ENCODE data around the gene PRDM5. TPM values are rescaled to one million over a fixed set of nuclear protein-coding genes. Genes with fewer than 3 reads are reported as not detected.

The PRDM5 gene
- total and polyA plus RNA-seq, 9 donors = 8.8 to 25.3 (median 10.2) TPM

DNA sequence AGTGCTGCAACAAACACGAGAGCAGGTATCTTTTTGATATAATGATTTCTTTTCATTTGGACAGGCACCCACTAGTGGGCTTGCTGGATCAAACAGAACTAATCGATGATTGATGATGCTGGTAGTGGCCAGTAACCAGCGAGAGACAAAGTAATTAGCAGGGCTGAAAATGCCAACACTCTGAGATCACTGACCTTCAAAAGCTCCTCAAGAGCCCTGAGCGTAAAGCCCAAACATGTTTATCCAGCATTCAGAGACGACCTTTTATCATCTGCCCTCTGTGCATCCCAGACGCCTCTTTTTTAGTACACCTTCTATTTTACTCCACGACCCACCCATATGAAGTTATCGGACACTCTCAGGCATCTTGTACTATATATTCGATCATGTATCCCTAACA is 186.2 kb downstream of the PRDM5 start:
- Histone ChIP-seq H3K27ac (ENCODE audit: low read length) (no peak overlapping the region), H3K4me3 (ENCODE audit: low read length) (no peak overlapping the region), H3K27me3 (ENCODE audit: control insufficient read depth, insufficient read depth, low read length) (no peaks in the 10 kb centered on the region), H3K4me1 (ENCODE audit: control insufficient read depth, insufficient read depth, low read length) (peaks cover 2% of the 10 kb centered on the region), H3K36me3 (ENCODE audit: control insufficient read depth, insufficient read depth, low read length) (peaks cover 3% of the 10 kb centered on the region), H3K9me3 (replicated peaks; ENCODE audit: control insufficient read depth, low read depth, low read length) (no peaks in the 10 kb centered on the region)
- 73% methylated on average over 3 of the region's 9 CpGs for WGBS (ENCODE audit: insufficient coverage)
- DNase-seq = no peak

DNA sequence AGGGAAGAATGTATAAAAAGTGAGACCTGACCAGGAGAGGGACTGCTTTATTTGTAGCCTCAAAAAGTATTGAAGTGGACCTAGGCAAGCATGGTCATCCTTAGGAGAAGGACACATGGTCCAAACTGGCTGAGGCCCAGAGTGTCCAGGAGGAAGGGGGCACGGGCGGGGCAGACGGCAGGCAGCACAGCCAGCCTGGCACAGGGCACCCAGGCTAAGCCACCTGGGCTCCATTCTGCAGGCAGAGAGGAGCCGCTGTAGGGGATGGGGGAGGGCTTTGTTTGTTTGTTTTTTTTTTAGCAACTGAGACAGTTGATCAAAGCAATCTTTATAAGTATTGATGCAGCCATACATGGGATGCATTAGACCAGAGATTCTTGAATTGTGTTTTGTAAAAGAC is 188.6 kb downstream of the PRDM5 start:
- H3K27me3 ChIP-seq (ENCODE audit: control insufficient read depth, insufficient read depth, low read length) = no peaks in the 10 kb centered on the region
- no peak overlapping the region for H3K27ac ChIP-seq (ENCODE audit: low read length)
- no peak for DNase-seq
- peaks cover 2% of the 10 kb centered on the region for H3K4me1 ChIP-seq (ENCODE audit: control insufficient read depth, insufficient read depth, low read length)
- WGBS (ENCODE audit: insufficient coverage) = 89% methylated on average over 4 of the region's 4 CpGs
- H3K36me3 ChIP-seq (ENCODE audit: control insufficient read depth, insufficient read depth, low read length) = no peaks in the 10 kb centered on the region
- H3K4me3 ChIP-seq (ENCODE audit: low read length) = no peak overlapping the region
- H3K9me3 ChIP-seq (replicated peaks; ENCODE audit: control insufficient read depth, low read depth, low read length) = no peaks in the 10 kb centered on the region

DNA sequence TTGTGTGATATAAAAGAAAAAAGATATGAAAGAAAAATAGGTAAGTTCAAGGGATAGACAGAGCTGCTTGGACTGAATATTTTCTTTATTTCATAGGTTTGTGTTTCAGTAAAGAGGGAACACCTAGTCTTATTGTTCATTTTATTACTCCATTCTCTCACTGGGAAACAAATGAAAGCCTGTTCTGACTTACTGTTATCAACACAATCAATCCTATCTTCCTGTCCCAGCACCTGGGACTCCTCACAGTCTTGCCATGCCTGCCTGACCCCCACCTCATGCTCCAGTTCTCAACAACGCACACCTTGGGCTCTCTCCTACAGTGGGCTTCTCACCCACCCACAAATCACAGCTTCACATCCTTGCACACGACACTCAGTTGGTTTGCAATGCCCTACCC is 189.5 kb downstream of the PRDM5 start:
- Histone ChIP-seq H3K4me1 (ENCODE audit: control insufficient read depth, insufficient read depth, low read length) (peaks cover 2% of the 10 kb centered on the region), H3K27ac (ENCODE audit: low read length) (no peak overlapping the region), H3K27me3 (ENCODE audit: control insufficient read depth, insufficient read depth, low read length) (no peaks in the 10 kb centered on the region), H3K4me3 (ENCODE audit: low read length) (no peak overlapping the region), H3K36me3 (ENCODE audit: control insufficient read depth, insufficient read depth, low read length) (no peaks in the 10 kb centered on the region), H3K9me3 (replicated peaks; ENCODE audit: control insufficient read depth, low read depth, low read length) (no peaks in the 10 kb centered on the region)
- DNase-seq = no peak
- WGBS (ENCODE audit: insufficient coverage) = 72% methylated on average over 2 of the region's 2 CpGs

DNA sequence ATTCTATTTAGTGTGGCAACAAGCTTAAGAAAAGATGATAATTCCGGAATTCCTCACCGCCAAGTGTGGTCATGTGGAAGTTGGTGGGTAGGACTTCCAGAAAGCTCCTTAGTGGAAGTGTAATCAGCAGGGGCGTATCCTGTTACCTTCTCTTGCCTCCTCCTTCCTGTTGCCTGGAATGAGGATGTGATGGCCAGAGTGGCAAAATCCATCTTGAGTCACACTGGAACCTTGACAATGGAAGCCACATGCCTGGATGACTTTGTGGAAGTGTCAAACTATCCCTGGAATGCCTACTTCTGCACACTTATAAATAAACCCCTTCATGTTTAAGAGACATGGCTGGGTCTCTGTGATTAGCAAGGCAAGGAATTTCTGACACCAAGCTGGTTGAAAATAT is 191.0 kb downstream of the PRDM5 start:
- WGBS (ENCODE audit: insufficient coverage) = 93% methylated on average over 2 of the region's 3 CpGs
- H3K27me3 ChIP-seq (ENCODE audit: control insufficient read depth, insufficient read depth, low read length) = no peaks in the 10 kb centered on the region
- no peak overlapping the region for H3K4me3 ChIP-seq (ENCODE audit: low read length)
- no peaks in the 10 kb centered on the region for H3K36me3 ChIP-seq (ENCODE audit: control insufficient read depth, insufficient read depth, low read length)
- no peak for DNase-seq
- no peak overlapping the region for H3K27ac ChIP-seq (ENCODE audit: low read length)
- H3K9me3 ChIP-seq (replicated peaks; ENCODE audit: control insufficient read depth, low read depth, low read length) = no peaks in the 10 kb centered on the region
- peaks cover 2% of the 10 kb centered on the region for H3K4me1 ChIP-seq (ENCODE audit: control insufficient read depth, insufficient read depth, low read length)

DNA sequence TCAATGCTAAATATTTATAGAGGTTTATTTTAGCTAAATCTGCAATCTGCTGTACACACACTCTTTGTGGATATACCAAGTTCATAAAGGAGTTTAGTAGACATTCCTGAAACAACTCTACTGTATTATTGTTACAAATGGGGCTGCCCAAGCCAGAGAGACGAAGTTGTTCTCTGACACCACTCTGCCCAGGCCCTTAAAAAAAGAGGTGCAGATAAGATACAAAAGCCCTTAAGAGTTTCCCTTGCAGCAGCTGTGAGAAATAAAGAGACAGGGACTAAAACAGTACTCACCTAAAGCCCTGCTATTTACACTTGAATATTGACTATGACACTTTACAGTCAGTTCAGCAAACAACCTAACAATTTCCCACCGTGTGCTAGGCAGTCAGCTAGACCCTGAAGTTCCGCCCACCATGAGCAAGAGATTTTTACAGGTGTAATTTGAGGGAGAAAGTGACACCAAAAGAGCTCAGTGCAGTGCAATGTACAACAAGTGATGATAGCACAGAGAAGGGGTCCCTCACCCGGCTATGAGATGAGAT is 191.7 kb downstream of the PRDM5 start:
- no peaks in the 10 kb centered on the region for H3K27me3 ChIP-seq (ENCODE audit: control insufficient read depth, insufficient read depth, low read length)
- no peak for DNase-seq
- peaks cover 2% of the 10 kb centered on the region for H3K4me1 ChIP-seq (ENCODE audit: control insufficient read depth, insufficient read depth, low read length)
- no CpG with 5 or more reads among the region's 4 CpGs for WGBS (ENCODE audit: insufficient coverage)
- H3K9me3 ChIP-seq (replicated peaks; ENCODE audit: control insufficient read depth, low read depth, low read length) = no peaks in the 10 kb centered on the region
- no peak overlapping the region for H3K4me3 ChIP-seq (ENCODE audit: low read length)
- no peaks in the 10 kb centered on the region for H3K36me3 ChIP-seq (ENCODE audit: control insufficient read depth, insufficient read depth, low read length)
- H3K27ac ChIP-seq (ENCODE audit: low read length) = no peak overlapping the region

DNA sequence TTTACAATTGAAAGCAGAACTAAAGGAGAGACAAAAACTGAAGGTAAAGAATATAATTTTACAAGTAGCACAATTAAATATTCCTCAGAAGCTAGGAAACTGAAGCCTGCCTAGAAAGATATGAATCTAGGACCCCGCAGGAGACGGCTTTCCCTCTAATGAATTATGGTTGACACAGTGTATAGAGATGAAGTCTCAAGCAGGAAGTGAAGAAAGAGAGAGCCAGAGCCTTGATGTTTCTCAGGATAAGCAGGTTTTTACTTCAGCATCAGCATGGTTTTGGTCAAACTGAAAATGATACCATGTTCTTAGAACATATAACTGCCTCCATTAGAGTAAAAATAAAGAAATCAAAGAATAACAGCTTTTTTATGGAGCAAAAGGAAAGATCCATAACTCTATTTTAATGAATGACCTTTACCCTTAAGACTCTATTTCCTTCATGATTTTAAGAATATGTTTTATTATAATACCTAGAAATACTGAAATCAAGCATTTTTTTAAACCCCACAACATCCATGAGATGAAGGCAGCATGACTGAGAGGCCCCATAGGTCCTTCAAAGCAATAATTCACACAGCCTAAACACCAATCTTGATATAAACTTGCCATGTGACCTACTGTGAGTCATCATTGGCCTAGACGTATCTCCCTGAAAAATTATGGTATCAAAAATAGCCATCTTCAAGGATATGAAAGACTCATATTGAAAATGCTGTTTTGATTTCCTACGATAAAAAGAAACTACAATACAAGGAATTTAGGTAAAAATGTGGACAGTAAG is 193.4 kb downstream of the PRDM5 start:
- Histone ChIP-seq H3K36me3 (ENCODE audit: control insufficient read depth, insufficient read depth, low read length) (no peaks in the 10 kb centered on the region), H3K4me1 (ENCODE audit: control insufficient read depth, insufficient read depth, low read length) (no peaks in the 10 kb centered on the region), H3K4me3 (ENCODE audit: low read length) (no peak overlapping the region), H3K9me3 (replicated peaks; ENCODE audit: control insufficient read depth, low read depth, low read length) (no peaks in the 10 kb centered on the region), H3K27ac (ENCODE audit: low read length) (no peak overlapping the region), H3K27me3 (ENCODE audit: control insufficient read depth, insufficient read depth, low read length) (no peaks in the 10 kb centered on the region)
- WGBS (ENCODE audit: insufficient coverage) = 80% methylated on average over 2 of the region's 4 CpGs
- DNase-seq = no peak

DNA sequence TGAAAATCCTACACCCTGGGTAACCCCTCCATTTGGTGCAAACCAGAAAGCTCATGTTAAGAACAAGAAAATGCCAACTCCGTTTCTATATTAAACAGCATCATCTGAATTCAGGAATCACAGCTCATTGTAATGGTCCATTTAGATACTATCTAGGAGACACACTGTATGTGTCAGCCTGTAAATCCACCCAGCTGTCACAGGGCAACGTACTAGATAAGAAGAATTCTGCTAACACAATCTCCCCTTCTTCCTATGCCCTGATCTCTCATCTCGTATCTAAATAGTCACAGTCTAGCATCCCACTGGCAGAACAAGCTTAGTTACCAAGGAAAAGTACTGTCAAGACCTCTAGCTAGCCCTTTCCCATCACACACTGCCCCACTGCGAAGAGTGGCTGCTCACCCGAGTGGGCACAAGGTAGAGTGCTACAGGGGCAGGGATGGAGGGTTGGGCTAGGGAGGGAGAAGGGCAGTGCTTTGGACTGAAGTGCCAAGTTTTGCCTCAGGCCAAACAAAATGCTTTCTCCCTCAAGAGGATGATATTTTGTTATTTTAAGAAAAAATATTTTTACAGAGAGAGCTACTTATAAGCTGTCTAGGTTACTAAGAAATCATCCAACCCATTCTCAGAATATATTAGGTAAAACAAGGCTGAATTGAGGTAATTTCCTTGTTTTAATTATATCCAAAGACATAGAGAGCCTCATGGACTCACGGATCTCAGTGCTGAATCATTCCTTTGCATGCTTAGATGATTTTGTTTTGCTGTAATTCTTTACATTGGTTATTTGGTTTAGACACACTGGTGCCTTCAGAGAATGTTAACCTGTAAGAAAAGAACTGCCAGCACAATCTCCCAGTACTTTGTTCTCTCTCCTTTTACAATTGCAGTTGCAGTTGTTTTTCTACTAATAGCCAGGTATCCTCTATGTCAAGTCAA is 196.6 kb downstream of the PRDM5 start:
- Histone ChIP-seq H3K4me3 (ENCODE audit: low read length) (no peak overlapping the region), H3K9me3 (replicated peaks; ENCODE audit: control insufficient read depth, low read depth, low read length) (no peaks in the 10 kb centered on the region), H3K4me1 (ENCODE audit: control insufficient read depth, insufficient read depth, low read length) (no peaks in the 10 kb centered on the region), H3K27ac (ENCODE audit: low read length) (no peak overlapping the region), H3K27me3 (ENCODE audit: control insufficient read depth, insufficient read depth, low read length) (no peaks in the 10 kb centered on the region), H3K36me3 (ENCODE audit: control insufficient read depth, insufficient read depth, low read length) (no peaks in the 10 kb centered on the region)
- WGBS (ENCODE audit: insufficient coverage) = 86% methylated on average over 1 of the region's 6 CpGs
- DNase-seq = no peak

DNA sequence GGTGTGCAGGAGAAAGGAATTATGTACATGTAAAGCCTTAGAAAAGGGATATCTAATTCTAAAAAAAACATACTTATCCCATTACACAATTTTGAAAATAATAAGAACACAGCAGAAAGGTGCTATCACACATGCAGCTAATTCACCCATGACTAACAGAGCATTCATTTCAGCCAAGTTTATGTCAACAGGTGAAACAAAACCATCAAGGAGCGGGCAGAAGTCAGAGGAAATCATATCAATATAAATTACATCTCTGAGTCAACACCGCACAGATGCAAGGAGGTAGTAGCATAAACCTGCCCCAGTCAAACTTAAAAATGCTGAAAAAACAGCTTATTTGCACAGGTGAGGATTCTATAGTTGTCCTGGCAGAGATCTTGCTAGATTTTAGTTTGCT is 197.9 kb downstream of the PRDM5 start:
- no peaks in the 10 kb centered on the region for H3K9me3 ChIP-seq (replicated peaks; ENCODE audit: control insufficient read depth, low read depth, low read length)
- H3K27ac ChIP-seq (ENCODE audit: low read length) = no peak overlapping the region
- no peaks in the 10 kb centered on the region for H3K4me1 ChIP-seq (ENCODE audit: control insufficient read depth, insufficient read depth, low read length)
- WGBS (ENCODE audit: insufficient coverage) = no CpG with 5 or more reads among the region's 2 CpGs
- H3K4me3 ChIP-seq (ENCODE audit: low read length) = no peak overlapping the region
- no peaks in the 10 kb centered on the region for H3K36me3 ChIP-seq (ENCODE audit: control insufficient read depth, insufficient read depth, low read length)
- no peak for DNase-seq
- no peaks in the 10 kb centered on the region for H3K27me3 ChIP-seq (ENCODE audit: control insufficient read depth, insufficient read depth, low read length)

DNA sequence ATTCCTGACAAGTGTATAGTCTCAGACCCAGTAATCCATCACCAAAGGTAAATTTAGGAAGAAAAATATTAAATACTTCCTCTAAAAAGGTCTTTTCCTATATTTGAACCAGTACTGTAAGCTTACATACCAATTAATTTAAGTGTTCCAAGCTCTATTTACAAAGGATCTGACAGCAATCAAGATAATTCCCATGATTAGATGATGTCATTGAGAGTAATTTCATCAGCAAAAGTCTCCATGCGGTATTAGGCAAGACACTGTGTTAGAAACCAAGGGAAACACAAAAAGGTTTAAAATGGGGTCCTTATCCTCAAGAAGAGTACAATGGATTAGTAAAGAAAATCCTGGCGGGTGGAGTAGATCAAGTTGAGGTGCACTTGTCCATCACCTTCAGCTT is 198.5 kb downstream of the PRDM5 start:
- no peaks in the 10 kb centered on the region for H3K36me3 ChIP-seq (ENCODE audit: control insufficient read depth, insufficient read depth, low read length)
- H3K27me3 ChIP-seq (ENCODE audit: control insufficient read depth, insufficient read depth, low read length) = no peaks in the 10 kb centered on the region
- H3K4me1 ChIP-seq (ENCODE audit: control insufficient read depth, insufficient read depth, low read length) = no peaks in the 10 kb centered on the region
- H3K27ac ChIP-seq (ENCODE audit: low read length) = no peak overlapping the region
- H3K9me3 ChIP-seq (replicated peaks; ENCODE audit: control insufficient read depth, low read depth, low read length) = no peaks in the 10 kb centered on the region
- no peak overlapping the region for H3K4me3 ChIP-seq (ENCODE audit: low read length)
- no CpG with 5 or more reads among the region's 2 CpGs for WGBS (ENCODE audit: insufficient coverage)
- no peak for DNase-seq

DNA sequence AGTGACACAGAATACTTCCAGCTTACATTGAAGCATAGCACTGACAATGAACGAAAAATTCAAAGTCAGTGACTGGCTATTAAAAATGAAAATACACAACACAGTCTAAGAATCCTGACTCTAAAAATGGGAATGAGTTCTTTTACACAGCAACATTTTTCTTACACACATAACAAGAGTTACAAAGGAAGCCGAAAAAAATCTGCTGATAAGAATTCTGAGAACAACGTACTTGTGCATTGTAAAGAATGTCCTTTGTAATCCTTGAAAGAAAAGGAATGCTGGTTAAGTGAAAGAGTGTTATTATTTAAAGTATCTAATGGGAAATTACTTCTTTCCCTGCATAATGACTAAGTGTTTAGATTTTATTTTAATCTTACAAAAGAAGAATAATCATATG is 199.4 kb downstream of the PRDM5 start:
- Histone ChIP-seq H3K4me3 (ENCODE audit: low read length) (no peak overlapping the region), H3K36me3 (ENCODE audit: control insufficient read depth, insufficient read depth, low read length) (no peaks in the 10 kb centered on the region), H3K27me3 (ENCODE audit: control insufficient read depth, insufficient read depth, low read length) (no peaks in the 10 kb centered on the region), H3K9me3 (replicated peaks; ENCODE audit: control insufficient read depth, low read depth, low read length) (no peaks in the 10 kb centered on the region), H3K4me1 (ENCODE audit: control insufficient read depth, insufficient read depth, low read length) (no peaks in the 10 kb centered on the region), H3K27ac (ENCODE audit: low read length) (no peak overlapping the region)
- no peak for DNase-seq
- WGBS (ENCODE audit: insufficient coverage) = no CpG with 5 or more reads among the region's 3 CpGs

All from muscle of leg (tissue), 11 donors.